ENCODE data around the gene GALM. TPM values are rescaled to one million over a fixed set of nuclear protein-coding genes. Genes with fewer than 3 reads are reported as not detected.

Gene GALM
- total and polyA plus RNA-seq, 2 donors (not counting 3 experiments of a cell fraction or from before 2014, with no cell fraction given), result 4.8 to 6.1 TPM

DNA sequence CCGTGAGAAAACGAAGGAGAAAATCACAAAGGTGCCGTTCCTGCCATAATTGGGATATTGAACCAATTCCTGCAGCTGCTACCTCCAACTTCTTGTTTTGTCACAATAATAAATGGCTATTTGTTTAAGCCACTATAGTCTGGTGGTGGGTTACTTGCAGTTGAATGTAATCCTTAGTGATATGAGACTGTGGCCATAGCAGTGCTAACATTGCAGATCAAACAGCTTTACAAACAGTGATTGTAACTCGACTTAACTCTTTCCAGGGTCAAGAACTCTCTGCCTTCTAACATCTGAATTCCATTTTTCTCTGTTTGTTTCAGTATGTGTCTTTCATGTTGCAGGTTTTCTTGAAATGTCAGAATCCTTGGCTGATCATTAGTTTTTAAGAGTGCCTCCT is 38.5 kb upstream of the GALM start:
- peaks cover 3% of the 10 kb centered on the region in 2 experiments for H3K27me3 ChIP-seq (ENCODE audit: control insufficient read depth in 2 of 2, insufficient read depth in 2 of 2, low read length in 2 of 2)
- FAIRE-seq, result no peak
- dilution Hi-C loops (cut with MboI; ENCODE audit: extremely low pct_ligation_motif_present, low sequenced_read_pairs) (no loop called here), intact Hi-C loops (cut with micrococcal nuclease) (no loop called here)
- BruUV-seq (replicated peaks), result no TSS peak
- H3K27ac ChIP-seq (ENCODE audit: insufficient read depth, low read depth, low read length), result no peak overlapping the region
- no peak overlapping the region for H3K4me2 ChIP-seq (ENCODE audit: insufficient read depth, low read length)
- ChIA-PET CTCF (interaction anchor here (0.7 to 2.0 kb wide), 3 partner anchors 9 to 46 kb away, joined by 3 to 7 read pairs (median 3); no protein-coding TSS in a partner anchor), POLR2A (no interaction called here)
- no peak for DNase-seq (ENCODE audit: low read depth, low spot score)
- no peak overlapping the region for H2AFZ ChIP-seq (ENCODE audit: low read depth, low read length)
- H3K36me3 ChIP-seq (ENCODE audit: control insufficient read depth in 2 of 2, extremely low read depth in 1 of 2, insufficient read depth in 2 of 2, low read length in 2 of 2), result no peaks in the 10 kb centered on the region
- TF ChIP-seq, protein P1, sequence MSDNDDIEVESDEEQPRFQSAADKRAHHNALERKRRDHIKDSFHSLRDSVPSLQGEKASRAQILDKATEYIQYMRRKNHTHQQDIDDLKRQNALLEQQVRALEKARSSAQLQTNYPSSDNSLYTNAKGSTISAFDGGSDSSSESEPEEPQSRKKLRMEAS (IDR thresholded peaks at IDR 0.05; ENCODE audit: insufficient read depth, insufficient read length), result no peak
- H3K9me1 ChIP-seq (replicated peaks; ENCODE audit: control insufficient read depth, extremely low read depth, insufficient read depth, low read length), result no peaks in the 10 kb centered on the region
- H3K9ac ChIP-seq (replicated peaks; ENCODE audit: extremely low read depth, insufficient read depth, low read length), result no peak overlapping the region
- no peak overlapping the region for H3K4me3 ChIP-seq (replicated peaks in 1 of 3; ENCODE audit: insufficient read depth in 1 of 3, low read depth in 1 of 3, low read length in 3 of 3)
- no peaks in the 10 kb centered on the region for H3K9me3 ChIP-seq (replicated peaks; ENCODE audit: control insufficient read depth, insufficient read depth, low read length)
- no peaks in the 10 kb centered on the region for H4K20me1 ChIP-seq (replicated peaks; ENCODE audit: control insufficient read depth, extremely low read depth, insufficient read depth, low read length)
- no peaks in the 10 kb centered on the region for H3K79me2 ChIP-seq (ENCODE audit: control insufficient read depth, insufficient read depth, low read length)
- no peaks in the 10 kb centered on the region for H3K4me1 ChIP-seq (ENCODE audit: control insufficient read depth, extremely low read depth, insufficient read depth, low read length)

DNA sequence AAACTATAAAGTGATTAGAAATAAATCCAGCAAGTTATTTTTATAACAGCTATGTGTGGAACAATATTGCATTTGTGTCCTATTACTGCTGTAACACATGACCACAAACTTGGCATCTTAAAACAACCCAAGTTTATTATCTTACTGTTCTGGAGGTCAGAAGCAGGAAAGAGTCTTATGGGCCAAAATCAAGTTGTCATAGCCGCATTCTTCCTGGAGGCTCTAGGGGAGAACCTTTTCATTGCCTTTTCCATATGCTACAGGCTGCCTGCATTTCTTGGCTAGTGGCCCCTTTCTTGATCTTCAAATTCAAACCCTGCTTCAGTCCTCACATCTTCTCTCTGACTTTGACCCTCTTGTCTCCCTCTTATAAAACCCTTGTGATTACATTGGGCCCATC is 36.2 kb upstream of the GALM start:
- H2AFZ ChIP-seq (ENCODE audit: low read depth, low read length), result no peak overlapping the region
- H3K9me1 ChIP-seq (replicated peaks; ENCODE audit: control insufficient read depth, extremely low read depth, insufficient read depth, low read length), result no peaks in the 10 kb centered on the region
- H3K36me3 ChIP-seq (ENCODE audit: control insufficient read depth in 2 of 2, extremely low read depth in 1 of 2, insufficient read depth in 2 of 2, low read length in 2 of 2), result no peaks in the 10 kb centered on the region
- intact Hi-C loops (cut with micrococcal nuclease), result no loop called here
- H3K4me1 ChIP-seq (ENCODE audit: control insufficient read depth, extremely low read depth, insufficient read depth, low read length), result no peaks in the 10 kb centered on the region
- H4K20me1 ChIP-seq (replicated peaks; ENCODE audit: control insufficient read depth, extremely low read depth, insufficient read depth, low read length), result no peaks in the 10 kb centered on the region
- no peak overlapping the region for H3K4me2 ChIP-seq (ENCODE audit: insufficient read depth, low read length)
- ChIA-PET POLR2A (no interaction called here), CTCF (no interaction called here)
- H3K27ac ChIP-seq (ENCODE audit: insufficient read depth, low read depth, low read length), result no peak overlapping the region
- no peaks in the 10 kb centered on the region for H3K79me2 ChIP-seq (ENCODE audit: control insufficient read depth, insufficient read depth, low read length)
- H3K9ac ChIP-seq (replicated peaks; ENCODE audit: extremely low read depth, insufficient read depth, low read length), result no peak overlapping the region
- TF ChIP-seq MYC (IDR thresholded peaks at IDR 0.05; ENCODE audit: low read depth, low read length), result no peak
- TF ChIP-seq JUN (IDR thresholded peaks at IDR 0.05; ENCODE audit: borderline replicate concordance, insufficient read depth, insufficient read length, low read depth), result no peak
- no peak for TF ChIP-seq GATA2 (IDR thresholded peaks at IDR 0.05; ENCODE audit: insufficient read depth, insufficient read length, low read depth, low read length)
- no peak for TF ChIP-seq POLR2A (IDR thresholded peaks at IDR 0.05; ENCODE audit: low read depth, low read length)
- TF ChIP-seq, protein P2, sequence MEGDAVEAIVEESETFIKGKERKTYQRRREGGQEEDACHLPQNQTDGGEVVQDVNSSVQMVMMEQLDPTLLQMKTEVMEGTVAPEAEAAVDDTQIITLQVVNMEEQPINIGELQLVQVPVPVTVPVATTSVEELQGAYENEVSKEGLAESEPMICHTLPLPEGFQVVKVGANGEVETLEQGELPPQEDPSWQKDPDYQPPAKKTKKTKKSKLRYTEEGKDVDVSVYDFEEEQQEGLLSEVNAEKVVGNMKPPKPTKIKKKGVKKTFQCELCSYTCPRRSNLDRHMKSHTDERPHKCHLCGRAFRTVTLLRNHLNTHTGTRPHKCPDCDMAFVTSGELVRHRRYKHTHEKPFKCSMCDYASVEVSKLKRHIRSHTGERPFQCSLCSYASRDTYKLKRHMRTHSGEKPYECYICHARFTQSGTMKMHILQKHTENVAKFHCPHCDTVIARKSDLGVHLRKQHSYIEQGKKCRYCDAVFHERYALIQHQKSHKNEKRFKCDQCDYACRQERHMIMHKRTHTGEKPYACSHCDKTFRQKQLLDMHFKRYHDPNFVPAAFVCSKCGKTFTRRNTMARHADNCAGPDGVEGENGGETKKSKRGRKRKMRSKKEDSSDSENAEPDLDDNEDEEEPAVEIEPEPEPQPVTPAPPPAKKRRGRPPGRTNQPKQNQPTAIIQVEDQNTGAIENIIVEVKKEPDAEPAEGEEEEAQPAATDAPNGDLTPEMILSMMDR (IDR thresholded peaks at IDR 0.05; ENCODE audit: extremely low read depth in 1 of 2, insufficient read depth in 1 of 2, low read depth in 1 of 2, low read length in 2 of 2), result no peak
- TF ChIP-seq FOS (IDR thresholded peaks at IDR 0.05; ENCODE audit: borderline replicate concordance, insufficient read depth, low read length), result no peak
- TF ChIP-seq EZH2 (IDR thresholded peaks at IDR 0.05; ENCODE audit: borderline replicate concordance, low read depth, low read length, severe bottlenecking), result no peak
- no peak for TF ChIP-seq POLR2AphosphoS5 (IDR thresholded peaks at IDR 0.05; ENCODE audit: insufficient read depth, low read depth, low read length)
- TF ChIP-seq, protein P1 (IDR thresholded peaks at IDR 0.05; ENCODE audit: insufficient read depth, insufficient read length), result no peak
- BruUV-seq (replicated peaks), result no TSS peak
- FAIRE-seq, result no peak
- dilution Hi-C loops (cut with MboI; ENCODE audit: extremely low pct_ligation_motif_present, low sequenced_read_pairs), result no loop called here
- H3K4me3 ChIP-seq (replicated peaks in 1 of 3; ENCODE audit: insufficient read depth in 1 of 3, low read depth in 1 of 3, low read length in 3 of 3), result no peak overlapping the region
- H3K9me3 ChIP-seq (replicated peaks; ENCODE audit: control insufficient read depth, insufficient read depth, low read length), result no peaks in the 10 kb centered on the region
- no peak for DNase-seq (ENCODE audit: low read depth, low spot score)
- H3K27me3 ChIP-seq (ENCODE audit: control insufficient read depth in 2 of 2, insufficient read depth in 2 of 2, low read length in 2 of 2), result peaks cover 3% of the 10 kb centered on the region in 2 experiments

Data from endothelial cell of umbilical vein (primary cell).